ENCODE measurements around the gene CATSPERZ.
"Not testable (repeated sequence)": the region's sequence is repeated elsewhere in the genome, so short reads cannot be mapped to it uniquely, and the experiment has no call there.

The CATSPERZ gene

DNA sequence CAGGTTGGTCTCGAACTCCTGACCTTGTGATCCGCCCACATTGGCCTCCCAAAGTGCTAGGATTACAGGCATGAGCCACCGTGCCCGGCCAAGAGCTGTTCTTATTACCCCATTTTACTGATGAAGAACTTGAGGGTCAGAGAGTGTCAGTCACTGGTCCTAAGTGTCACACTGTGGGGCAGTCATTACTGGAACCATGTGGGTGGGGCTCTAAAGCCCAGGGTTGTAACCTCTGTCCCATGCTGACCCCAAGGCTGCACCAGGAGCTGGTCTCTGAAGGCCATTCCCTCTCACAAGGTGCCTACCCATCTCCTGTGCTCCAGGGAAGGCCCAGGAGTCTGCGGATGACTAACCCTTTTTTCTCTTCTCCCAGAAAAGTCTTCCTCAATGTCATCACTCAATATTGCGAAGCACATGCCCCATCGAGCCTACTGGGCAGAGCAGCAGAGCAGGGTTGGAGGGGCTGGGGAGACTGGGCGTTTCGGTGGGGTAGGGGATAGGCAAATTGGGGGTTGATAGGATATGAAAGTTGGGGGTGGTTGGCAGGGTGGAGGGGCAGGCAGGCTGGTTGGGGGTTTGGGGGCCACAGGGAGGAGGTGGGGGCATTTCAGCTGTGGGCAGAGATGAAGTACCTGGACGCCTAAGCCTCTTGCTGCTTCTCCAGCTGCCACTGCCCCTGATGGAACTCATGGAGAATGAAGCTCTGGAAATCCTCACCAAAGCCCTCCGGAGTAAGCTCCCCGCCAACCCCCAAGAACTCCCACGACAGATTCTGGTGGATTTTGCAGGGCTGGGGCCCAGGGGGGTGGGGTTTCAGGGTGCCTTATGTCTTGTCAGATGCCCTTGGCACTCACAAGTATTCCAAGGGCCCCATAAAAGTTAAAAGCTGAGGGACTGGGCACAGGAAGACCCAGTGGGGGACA, 3.2 kb downstream of the CATSPERZ start:
- no peak for DNase-seq (ENCODE audit: low read depth, low spot score)

- no peak for DNase-seq (ENCODE audit: low read depth, low spot score)
Observed at GRCh38 chr11:64304032-64304315, 3.8 kb downstream of the CATSPERZ start.

- DNase-seq (ENCODE audit: low read depth, low spot score), result peak; percentile 90
Observed at GRCh38 chr11:64304316-64305072, 4.3 kb downstream of the CATSPERZ start.

- peak; percentile 90 for DNase-seq (ENCODE audit: low read depth, low spot score)
Observed at GRCh38 chr11:64305075-64305690, 5.0 kb downstream of the CATSPERZ start, which contains the start of gene ESRRA. TSS of gene ESRRA (plus strand) at chr11:64305524. CDS start at chr11:64307180, 1,656 bp downstream.

DNA sequence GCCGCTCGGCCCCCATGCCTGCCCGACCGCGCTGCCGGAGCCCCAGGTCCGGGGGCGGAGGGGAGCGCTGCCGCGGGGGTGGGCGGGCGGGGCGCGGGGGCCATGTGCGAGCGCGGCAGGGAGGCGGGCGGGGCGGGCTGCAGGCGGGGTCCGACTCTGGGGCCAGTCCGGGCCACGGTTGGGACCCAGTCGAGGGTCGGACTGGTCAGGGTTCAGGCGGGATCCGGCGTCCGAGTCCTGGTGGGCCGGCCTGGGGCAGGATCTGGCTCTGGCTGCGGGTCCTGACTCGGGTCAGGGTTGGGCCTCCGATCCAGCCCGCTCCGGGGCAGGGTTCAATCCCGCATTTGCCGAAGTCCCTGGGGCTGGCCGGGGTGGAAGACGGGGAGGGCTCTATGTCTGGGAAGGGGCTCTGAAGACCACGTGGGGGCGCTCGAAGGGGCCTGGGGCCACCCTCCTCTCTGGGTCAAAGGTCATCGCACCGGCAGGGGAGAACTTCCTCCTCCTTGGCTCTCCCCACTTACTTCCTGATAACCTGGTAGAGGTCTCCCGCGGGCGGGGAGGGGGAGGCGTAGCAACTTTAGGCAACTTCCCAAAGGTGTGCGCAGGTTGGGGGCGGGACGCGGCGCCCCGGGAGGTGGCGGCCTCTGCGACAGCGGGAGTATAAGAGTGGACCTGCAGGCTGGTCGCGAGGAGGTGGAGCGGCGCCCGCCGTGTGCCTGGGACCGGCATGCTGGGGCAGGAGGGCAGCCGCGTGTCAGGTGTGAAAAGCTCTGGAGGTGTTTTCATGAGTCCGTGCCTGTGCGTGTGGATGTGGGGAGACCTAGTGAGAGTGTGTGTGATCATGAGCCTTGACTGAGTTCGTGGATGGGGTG, 5.8 kb downstream of the CATSPERZ start:
- no peak for DNase-seq (ENCODE audit: low read depth, low spot score)

DNA sequence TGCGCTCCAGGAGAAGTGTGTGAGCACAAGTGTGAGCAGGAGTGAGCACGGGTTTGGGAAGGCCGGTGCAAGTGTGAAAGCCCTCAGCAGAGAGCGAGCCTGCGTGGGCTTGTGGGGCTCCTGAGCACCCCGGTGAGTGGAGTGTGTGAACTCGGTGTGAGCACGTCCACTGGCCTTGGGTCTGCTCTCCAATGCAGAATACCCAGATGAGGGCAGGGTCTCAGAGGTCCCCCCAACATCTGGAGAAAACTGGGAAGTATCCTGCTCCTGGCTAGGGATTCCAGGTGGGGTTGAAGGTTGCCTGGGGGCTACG, 6.4 kb downstream of the CATSPERZ start:
- DNase-seq (ENCODE audit: low read depth, low spot score), result no peak

GRCh38 chr11:64306876-64307622, 6.9 kb downstream of the CATSPERZ start:
- DNase-seq (ENCODE audit: low read depth, low spot score), result no peak

DNA sequence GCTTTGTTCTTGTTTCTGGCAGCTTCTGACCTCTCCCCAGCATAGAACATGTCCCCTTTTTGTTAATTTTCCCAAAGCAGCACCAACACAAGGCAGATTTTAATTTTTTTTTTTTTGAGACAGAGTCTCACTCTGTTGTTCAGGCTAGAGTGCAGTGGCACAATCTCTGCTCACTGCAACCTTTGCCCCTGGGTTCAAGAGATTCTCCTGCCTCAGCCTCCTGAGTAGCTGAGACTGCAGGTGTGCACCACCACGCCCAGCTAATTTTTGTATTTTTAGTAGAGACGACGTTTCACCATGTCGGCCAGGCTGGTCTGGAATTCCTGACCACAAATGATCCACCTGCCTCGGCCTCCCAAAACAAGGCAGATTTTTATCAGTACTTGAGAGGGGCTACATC, 7.6 kb downstream of the CATSPERZ start:
- not testable (repeated sequence) for DNase-seq (ENCODE audit: low read depth, low spot score)

GRCh38 chr11:64312947-64313346, 12.8 kb downstream of the CATSPERZ start:
- DNase-seq (ENCODE audit: low read depth, low spot score), result no peak

GRCh38 chr11:64313491-64314145, 13.5 kb downstream of the CATSPERZ start:
- DNase-seq (ENCODE audit: low read depth, low spot score), result no peak

DNA sequence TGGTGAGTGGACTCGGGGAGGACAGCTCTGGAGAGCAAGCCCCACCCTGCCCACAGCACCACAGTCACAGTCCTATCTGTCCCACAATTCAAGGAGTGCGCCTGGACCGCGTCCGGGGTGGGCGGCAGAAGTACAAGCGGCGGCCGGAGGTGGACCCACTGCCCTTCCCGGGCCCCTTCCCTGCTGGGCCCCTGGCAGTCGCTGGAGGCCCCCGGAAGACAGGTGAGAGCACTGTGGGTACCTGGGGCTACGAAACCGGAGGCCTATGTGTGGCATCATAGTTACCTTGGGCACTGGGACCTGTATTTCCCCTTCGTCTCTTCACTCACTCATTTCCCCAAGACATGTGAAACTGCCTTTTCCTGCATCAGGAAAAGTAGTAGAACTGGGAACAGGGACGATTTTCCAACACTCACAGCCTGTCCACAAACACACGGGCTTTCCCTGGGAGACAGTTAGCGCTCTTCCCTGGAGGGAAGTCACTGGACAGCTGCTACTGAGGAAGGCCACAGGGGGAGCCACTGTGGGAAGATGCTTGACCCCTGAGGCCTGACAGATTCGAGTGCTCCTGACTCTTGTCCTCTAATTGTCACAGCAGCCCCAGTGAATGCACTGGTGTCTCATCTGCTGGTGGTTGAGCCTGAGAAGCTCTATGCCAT, 14.1 kb downstream of the CATSPERZ start:
- no peak for DNase-seq (ENCODE audit: low read depth, low spot score)

DNA sequence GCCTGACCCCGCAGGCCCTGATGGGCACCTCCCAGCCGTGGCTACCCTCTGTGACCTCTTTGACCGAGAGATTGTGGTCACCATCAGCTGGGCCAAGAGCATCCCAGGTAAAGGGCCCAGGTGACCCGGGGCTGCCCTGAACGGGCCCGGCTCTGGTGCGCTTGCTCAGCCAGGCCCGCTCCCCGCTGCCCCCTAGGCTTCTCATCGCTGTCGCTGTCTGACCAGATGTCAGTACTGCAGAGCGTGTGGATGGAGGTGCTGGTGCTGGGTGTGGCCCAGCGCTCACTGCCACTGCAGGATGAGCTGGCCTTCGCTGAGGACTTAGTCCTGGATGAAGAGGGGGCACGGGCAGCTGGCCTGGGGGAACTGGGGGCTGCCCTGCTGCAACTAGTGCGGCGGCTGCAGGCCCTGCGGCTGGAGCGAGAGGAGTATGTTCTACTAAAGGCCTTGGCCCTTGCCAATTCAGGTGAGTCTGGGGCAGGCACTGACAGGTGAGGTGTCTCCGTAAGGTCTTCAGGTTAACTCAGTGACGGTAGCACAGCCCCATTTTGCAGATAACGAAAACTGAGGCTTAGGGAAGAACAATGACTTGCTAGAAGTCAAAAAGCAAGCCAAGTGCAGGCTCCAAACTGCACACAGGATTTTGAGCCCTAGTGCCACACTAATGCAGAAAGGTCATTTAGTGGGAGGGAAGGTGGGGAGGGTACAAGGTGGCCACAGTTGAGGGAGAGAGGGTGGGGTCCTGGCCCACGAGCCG, 14.8 kb downstream of the CATSPERZ start:
- DNase-seq (ENCODE audit: low read depth, low spot score), result no peak

DNA sequence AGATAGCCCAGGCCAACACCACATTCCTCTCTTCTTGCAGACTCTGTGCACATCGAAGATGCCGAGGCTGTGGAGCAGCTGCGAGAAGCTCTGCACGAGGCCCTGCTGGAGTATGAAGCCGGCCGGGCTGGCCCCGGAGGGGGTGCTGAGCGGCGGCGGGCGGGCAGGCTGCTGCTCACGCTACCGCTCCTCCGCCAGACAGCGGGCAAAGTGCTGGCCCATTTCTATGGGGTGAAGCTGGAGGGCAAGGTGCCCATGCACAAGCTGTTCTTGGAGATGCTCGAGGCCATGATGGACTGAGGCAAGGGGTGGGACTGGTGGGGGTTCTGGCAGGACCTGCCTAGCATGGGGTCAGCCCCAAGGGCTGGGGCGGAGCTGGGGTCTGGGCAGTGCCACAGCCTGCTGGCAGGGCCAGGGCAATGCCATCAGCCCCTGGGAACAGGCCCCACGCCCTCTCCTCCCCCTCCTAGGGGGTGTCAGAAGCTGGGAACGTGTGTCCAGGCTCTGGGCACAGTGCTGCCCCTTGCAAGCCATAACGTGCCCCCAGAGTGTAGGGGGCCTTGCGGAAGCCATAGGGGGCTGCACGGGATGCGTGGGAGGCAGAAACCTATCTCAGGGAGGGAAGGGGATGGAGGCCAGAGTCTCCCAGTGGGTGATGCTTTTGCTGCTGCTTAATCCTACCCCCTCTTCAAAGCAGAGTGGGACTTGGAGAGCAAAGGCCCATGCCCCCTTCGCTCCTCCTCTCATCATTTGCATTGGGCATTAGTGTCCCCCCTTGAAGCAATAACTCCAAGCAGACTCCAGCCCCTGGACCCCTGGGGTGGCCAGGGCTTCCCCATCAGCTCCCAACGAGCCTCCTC, 15.7 kb downstream of the CATSPERZ start:
- not testable (repeated sequence) for DNase-seq (ENCODE audit: low read depth, low spot score)

DNA sequence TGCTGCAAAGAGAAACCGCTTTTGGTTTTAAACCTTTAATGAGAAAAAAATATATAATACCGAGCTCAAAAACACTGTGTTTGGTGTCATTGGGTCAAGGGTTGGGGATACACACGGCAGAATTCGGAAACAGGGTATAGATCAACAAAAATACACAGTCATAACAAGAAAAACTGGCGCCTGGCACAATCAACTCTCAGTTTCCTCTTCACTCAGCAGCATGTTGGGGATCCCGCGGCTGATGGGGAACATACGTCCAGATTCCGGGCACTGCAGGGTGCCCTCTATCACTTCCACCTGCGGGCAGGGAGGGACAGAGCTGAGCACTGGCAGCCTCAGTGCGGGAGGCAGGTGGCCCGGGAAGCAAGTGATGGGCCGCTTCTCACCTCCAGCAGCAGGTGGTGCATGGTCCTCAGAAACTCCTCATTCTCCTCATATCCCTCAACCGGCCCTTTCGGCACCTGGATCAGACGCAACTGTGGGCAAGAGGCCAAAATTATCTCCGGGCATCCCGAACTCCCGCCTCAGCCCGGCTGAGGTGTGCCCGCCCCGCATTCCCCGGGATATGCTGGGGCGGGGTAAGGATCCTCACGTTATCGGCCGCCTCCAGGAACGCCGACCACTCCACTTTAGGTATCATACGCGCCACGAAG, 16.6 kb downstream of the CATSPERZ start:
- DNase-seq (ENCODE audit: low read depth, low spot score), result no peak

GRCh38 chr11:64317325-64317960, 17.3 kb downstream of the CATSPERZ start, which contains the start of gene TRMT112:
TSS of gene TRMT112 (minus strand) at chr11:64317559. CDS start at chr11:64317526, 33 bp downstream.
- peak; percentile 99 for DNase-seq (ENCODE audit: low read depth, low spot score)

- peak; percentile 75 for DNase-seq (ENCODE audit: low read depth, low spot score)
Observed at GRCh38 chr11:64317961-64318765, 18.0 kb downstream of the CATSPERZ start, which contains the start of gene PRDX5. TSS of gene PRDX5 (plus strand) at chr11:64318121. CDS start at chr11:64318216, 95 bp downstream.
